H1 (cell line): ENCODE results near the gene GKAP1. TPM values are rescaled to one million over a fixed set of nuclear protein-coding genes. Genes with fewer than 3 reads are reported as not detected.

Experiments
- CTCF ChIA-PET: fragments of 300-600 bp; sonication (Branson Sonifier 250); formaldehyde crosslinking; loops from one replicate; lab custom pipeline; 2021; ENCODE audit not compliant: partially characterized antibody; lab: Charles Lee
- POLR2A ChIA-PET: fragments of 300-600 bp; sonication (Branson Sonifier 250); formaldehyde crosslinking; loops from one replicate; lab custom pipeline; 2021; ENCODE audit warnings: inconsistent platforms; ENCODE audit not compliant: partially characterized antibody; lab: Charles Lee
- DNase-seq, 2 experiments: peaks; one replicate each; pipeline versions ENCODE4 v3.0.0 to v3.0.0-alpha.2; 2010 to 2022; ENCODE audit warnings: low spot score in 2 of 2, low read depth in 1 of 2, mixed read lengths in 1 of 2
- FAIRE-seq: peaks from 2 replicates; lab custom pipeline; 2011; peaks lifted over from hg19 to GRCh38; lab: Jason Lieb, UNC
- H2AFZ ChIP-seq: 2 replicates; pipeline ENCODE4 v1.8.1; 2012; ENCODE audit warnings: low read length, inconsistent platforms
- H2AK5ac ChIP-seq: 2 replicates; pipeline ENCODE4 v1.6.1; 2013; ENCODE audit warnings: low read depth, low read length
- H2BK120ac ChIP-seq: replicated peaks from 2 replicates; pipeline ENCODE3; 2013; ENCODE audit warnings: low read depth, low read length, inconsistent platforms
- H2BK12ac ChIP-seq: 2 replicates; pipeline ENCODE4 v1.6.1; 2013; ENCODE audit warnings: low read depth, low read length
- H2BK15ac ChIP-seq: 2 replicates; pipeline ENCODE4 v1.6.1; 2013; ENCODE audit warnings: low read length
- H2BK20ac ChIP-seq: 2 replicates; pipeline ENCODE4 v1.6.1; 2013; ENCODE audit warnings: low read length
- H2BK5ac ChIP-seq: 2 replicates; pipeline ENCODE4 v1.6.1; 2013; ENCODE audit warnings: low read depth, low read length
- H3K14ac ChIP-seq: 2 replicates; pipeline ENCODE4 v1.6.1; 2013; ENCODE audit warnings: inconsistent platforms; ENCODE audit not compliant: insufficient read length
- H3K18ac ChIP-seq: 2 replicates; pipeline ENCODE4 v1.6.1; 2013; ENCODE audit warnings: low read length; ENCODE audit errors: extremely low read depth
- H3K23ac ChIP-seq: 2 replicates; pipeline ENCODE4 v1.6.1; 2013; ENCODE audit warnings: inconsistent platforms; ENCODE audit not compliant: insufficient read length
- H3K23me2 ChIP-seq: 2 replicates; pipeline ENCODE4 v1.6.1; 2013; ENCODE audit warnings: low read depth, low read length
- H3K27ac ChIP-seq: 2 replicates; pipeline ENCODE4 v1.6.1; 2011; ENCODE audit warnings: low read depth, low read length, inconsistent platforms
- H3K27me3 ChIP-seq, 4 experiments: replicated peaks in 1 of 4; 1 replicate in 1 of 4; 2 replicates in 3 of 4; pipeline versions ENCODE4 v1.6.1 to v1.8.1; 2011 to 2013; ENCODE audit warnings: low read length in 3 of 4, mild to moderate bottlenecking in 3 of 4, inconsistent platforms in 2 of 4, mixed read lengths in 2 of 4, moderate library complexity in 1 of 4; ENCODE audit not compliant: control insufficient read depth in 3 of 4, insufficient read depth in 3 of 4; ENCODE audit errors: extremely low read depth in 1 of 4
- H3K36me3 ChIP-seq, 4 experiments: 2 replicates each; pipeline versions ENCODE4 v1.6.1 to v1.8.1; 2011 to 2013; ENCODE audit warnings: mild to moderate bottlenecking in 4 of 4, low read length in 3 of 4, moderate library complexity in 2 of 4, control low read depth in 1 of 4, inconsistent platforms in 1 of 4; ENCODE audit not compliant: insufficient read depth in 4 of 4, control insufficient read depth in 2 of 4
- H3K4ac ChIP-seq: replicated peaks from 2 replicates; pipeline ENCODE3; 2013; ENCODE audit warnings: low read length, low read depth, mixed read lengths, inconsistent platforms; ENCODE audit not compliant: insufficient read length
- H3K4me1 ChIP-seq, 4 experiments: replicated peaks in 1 of 4; 1 replicate in 1 of 4; 2 replicates in 3 of 4; pipeline versions ENCODE4 v1.6.1 to v1.8.1; 2011 to 2013; ENCODE audit warnings: low read length in 3 of 4, inconsistent platforms in 2 of 4, mixed read lengths in 1 of 4; ENCODE audit not compliant: insufficient read depth in 4 of 4, control insufficient read depth in 3 of 4
- H3K4me2 ChIP-seq, 2 experiments: 2 replicates each; pipeline versions ENCODE4 v1.6.1 to v1.8.1; 2011 to 2013; ENCODE audit warnings: low read depth in 2 of 2, low read length in 2 of 2, control low read depth in 1 of 2, inconsistent platforms in 1 of 2, mild to moderate bottlenecking in 1 of 2; ENCODE audit not compliant: insufficient read depth in 1 of 2
- H3K4me3 ChIP-seq, 4 experiments: fragments of 200-600, 300-600 bp in 1 of 4; sonication (generic), shearing (Covaris generic), sonication (Bioruptor Twin) in 1 of 4; 2 replicates each; pipeline versions ENCODE4 v1.5.1 to v1.8.1; 2011 to 2016; ENCODE audit warnings: low read length in 4 of 4, low read depth in 3 of 4, control low read depth in 2 of 4, inconsistent platforms in 2 of 4, mild to moderate bottlenecking in 2 of 4, mixed read lengths in 1 of 4, moderate library complexity in 1 of 4; ENCODE audit not compliant: insufficient read depth in 2 of 4; ENCODE audit errors: extremely low read depth in 1 of 4
- H3K56ac ChIP-seq: replicated peaks from 2 replicates; pipeline ENCODE3; 2013; ENCODE audit warnings: low read depth, mild to moderate bottlenecking, mixed read lengths, low read length, inconsistent platforms; ENCODE audit not compliant: insufficient read length
- H3K79me1 ChIP-seq: 2 replicates; pipeline ENCODE4 v1.6.1; 2013; ENCODE audit warnings: low read depth, low read length, control low read depth
- H3K79me2 ChIP-seq, 2 experiments: 2 replicates each; pipeline versions ENCODE4 v1.6.1 to v1.8.1; 2012 to 2013; ENCODE audit warnings: low read length in 2 of 2, mild to moderate bottlenecking in 2 of 2, inconsistent platforms in 1 of 2; ENCODE audit not compliant: insufficient read depth in 2 of 2, control insufficient read depth in 1 of 2
- H3K9ac ChIP-seq, 4 experiments: replicated peaks in 1 of 4; 1 replicate in 1 of 4; 2 replicates in 3 of 4; pipeline versions ENCODE4 v1.6.1 to v1.8.1; 2011 to 2013; ENCODE audit warnings: low read depth in 3 of 4, low read length in 3 of 4, control low read depth in 2 of 4, mild to moderate bottlenecking in 2 of 4, moderate library complexity in 2 of 4, inconsistent platforms in 1 of 4; ENCODE audit errors: extremely low read depth in 1 of 4
- H3K9me3 ChIP-seq, 2 experiments: 2 replicates each; pipeline versions ENCODE4 v1.6.1 to v1.8.1; 2012 to 2013; ENCODE audit warnings: mild to moderate bottlenecking in 2 of 2, moderate library complexity in 2 of 2, control low read depth in 1 of 2, inconsistent platforms in 1 of 2, low read depth in 1 of 2, low read length in 1 of 2, mixed read lengths in 1 of 2; ENCODE audit not compliant: insufficient read depth in 2 of 2
- H4K20me1 ChIP-seq, 2 experiments: replicated peaks in 1 of 2; 2 replicates each; pipeline versions ENCODE3 to v1.8.1; 2011 to 2013; ENCODE audit warnings: inconsistent platforms in 2 of 2, low read length in 2 of 2, mild to moderate bottlenecking in 1 of 2; ENCODE audit not compliant: insufficient read depth in 2 of 2, control insufficient read depth in 1 of 2
- H4K5ac ChIP-seq: 2 replicates; pipeline ENCODE4 v1.6.1; 2013; ENCODE audit warnings: low read length, low read depth, mixed read lengths, inconsistent platforms; ENCODE audit not compliant: insufficient read length
- H4K8ac ChIP-seq: 2 replicates; pipeline ENCODE4 v1.8.0; 2013; ENCODE audit warnings: mild to moderate bottlenecking, moderate library complexity, low read length, inconsistent platforms; ENCODE audit not compliant: insufficient read depth; ENCODE audit errors: extremely low read depth
- H4K91ac ChIP-seq: replicated peaks from 2 replicates; pipeline ENCODE3; 2013; ENCODE audit warnings: low read length, mixed read lengths, inconsistent platforms; ENCODE audit not compliant: insufficient read length
- EGR1 ChIP-seq: IDR thresholded peaks from 2 replicates; pipeline ENCODE4 v1.6.1; 2011; ENCODE audit warnings: low read depth, low read length, borderline replicate concordance
- EP300 ChIP-seq, 2 experiments: IDR thresholded peaks; 1 replicate in 1 of 2; 2 replicates in 1 of 2; pipeline ENCODE4 v1.6.1; 2011 to 2012; ENCODE audit warnings: low read depth in 2 of 2, low read length in 2 of 2, mild to moderate bottlenecking in 2 of 2, borderline replicate concordance in 1 of 2, inconsistent platforms in 1 of 2, moderate library complexity in 1 of 2
- FOSL1 ChIP-seq: IDR thresholded peaks from 2 replicates; pipeline ENCODE4 v1.6.1; 2011; ENCODE audit warnings: mild to moderate bottlenecking, low read depth, low read length, moderate library complexity; ENCODE audit not compliant: insufficient read depth
- HDAC2 ChIP-seq, 2 experiments: fragments of 300-600 bp in 1 of 2; sonication (generic) in 1 of 2; IDR thresholded peaks; 2 replicates each; pipeline ENCODE4 v1.6.1; 2011 to 2012; ENCODE audit warnings: low read depth in 2 of 2, low read length in 2 of 2, mild to moderate bottlenecking in 2 of 2, moderate library complexity in 2 of 2, borderline replicate concordance in 1 of 2, inconsistent platforms in 1 of 2
- MAFK ChIP-seq: IDR thresholded peaks from 2 replicates; pipeline ENCODE4 v1.6.1; 2012; ENCODE audit warnings: low read depth, mild to moderate bottlenecking, improper control_type of control experiment, low read length
- NANOG ChIP-seq: IDR thresholded peaks from 2 replicates; pipeline ENCODE4 v1.6.1; 2011; ENCODE audit warnings: low read length, low read depth, mild to moderate bottlenecking, inconsistent platforms; ENCODE audit not compliant: insufficient read depth, poor library complexity, severe bottlenecking
- NRF1 ChIP-seq: IDR thresholded peaks from 2 replicates; pipeline ENCODE4 v1.6.1; 2011; ENCODE audit warnings: mild to moderate bottlenecking, low read depth, low read length, improper control_type of control experiment
- POU5F1 ChIP-seq: IDR thresholded peaks from 2 replicates; pipeline ENCODE4 v1.6.1; 2011; ENCODE audit warnings: low read depth, mild to moderate bottlenecking, low read length, moderate library complexity
- RNF2 ChIP-seq: fragments of 200-900, 300-1000 bp; sonication (generic); IDR thresholded peaks from 2 replicates; pipeline ENCODE4 v1.7.1; 2016; ENCODE audit warnings: borderline replicate concordance, low read depth, mild to moderate bottlenecking, antibody characterized with exemption, low read length; ENCODE audit not compliant: poor library complexity, severe bottlenecking; ENCODE audit errors: missing control alignments
- SIRT6 ChIP-seq: IDR thresholded peaks from one replicate; pipeline ENCODE4 v1.7.1; 2012; ENCODE audit warnings: low read length, inconsistent platforms
- SIX5 ChIP-seq: IDR thresholded peaks from 2 replicates; pipeline ENCODE4 v1.6.1; 2011; ENCODE audit warnings: mild to moderate bottlenecking, low read depth, low read length
- SP1 ChIP-seq: IDR thresholded peaks from 2 replicates; pipeline ENCODE4 v1.6.1; 2011; ENCODE audit warnings: low read depth, low read length
- SRF ChIP-seq: IDR thresholded peaks from 2 replicates; pipeline ENCODE4 v1.6.1; 2011; ENCODE audit warnings: mild to moderate bottlenecking, low read depth, low read length, moderate library complexity
- TBP ChIP-seq: IDR thresholded peaks from 2 replicates; pipeline ENCODE4 v1.6.1; 2011; ENCODE audit warnings: low read depth, low read length, improper control_type of control experiment
- YY1 ChIP-seq: IDR thresholded peaks from 2 replicates; pipeline ENCODE4 v1.6.1; 2011; ENCODE audit warnings: low read depth, mild to moderate bottlenecking, low read length
- polyA plus RNA-seq, 7 experiments: library from polyadenylated mRNA; depleted of rRNA in 3 of 7; stranded (reverse) in 5 of 7; unstranded in 2 of 7; fragments of >200 nt in 5 of 7; fragments of 200-250 nt in 2 of 7; gene quantifications; 1 replicate in 5 of 7; 2 replicates in 1 of 7; 4 replicates in 1 of 7; pipeline versions ENCODE4 v1.2.1 to v1.2.3, GENCODE V29; 2011 to 2013; ENCODE audit warnings: missing spikeins in 2 of 7, mixed read lengths in 2 of 7
- total RNA-seq: library from RNA; stranded (reverse); fragmentation: NEBNext Ultra II Directional; extraction: Animal tissue kit (Norgen Biotek cat#: 25700); gene quantifications from 2 replicates; pipeline ENCODE4 v1.2.1, GENCODE V29; 2021

Gene GKAP1
- total and polyA plus RNA-seq, 2 of the 8 experiments (the other 6 are each of a cell fraction or from before 2014, with no cell fraction given), result 0.97 to 5.3 TPM

DNA sequence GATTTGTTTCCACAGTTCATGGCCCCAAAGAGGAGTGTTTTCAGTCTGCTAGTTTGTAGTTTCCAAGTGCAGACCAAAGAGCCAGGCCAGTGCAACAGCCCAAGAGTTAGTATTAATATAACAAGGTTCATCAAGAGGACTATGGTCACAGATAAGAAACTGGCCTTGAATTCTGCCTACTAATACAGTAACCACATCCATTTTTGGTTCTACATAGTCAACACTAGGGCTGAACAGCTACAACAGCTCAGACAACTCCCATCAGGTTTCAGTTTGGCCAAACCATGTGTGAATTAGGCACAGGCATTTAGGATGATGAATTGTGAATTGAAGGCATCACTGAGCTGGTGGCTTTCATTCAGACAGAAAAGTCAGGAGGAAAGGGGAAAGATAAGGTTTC lies 96.1 kb downstream of the GKAP1 start:
- Histone ChIP-seq H2BK5ac (no peak overlapping the region), H4K5ac (no peak overlapping the region), H4K20me1 (no peaks in the 10 kb centered on the region), H2AK5ac (no peak overlapping the region), H2AFZ (no peak overlapping the region), H3K9me3 (peaks cover 0 to 4% of the 10 kb centered on the region in 2 experiments; a peak in 1 of 4 replicates), H3K27me3 (no peaks in the 10 kb centered on the region), H3K4ac (no peak overlapping the region), H3K27ac (no peak overlapping the region), H4K8ac (no peak overlapping the region), H3K23ac (no peak overlapping the region), H3K4me1 (no peaks in the 10 kb centered on the region), H3K79me2 (no peaks in the 10 kb centered on the region), H3K9ac (no peak overlapping the region), H3K56ac (no peak overlapping the region), H2BK12ac (no peak overlapping the region), H2BK120ac (no peak overlapping the region), H3K23me2 (no peaks in the 10 kb centered on the region), H3K4me2 (no peak overlapping the region)
- DNase-seq (no peak), FAIRE-seq (no peak)
- CTCF ChIA-PET, result no interaction called here
- POLR2A ChIA-PET, result interaction anchor here (1.6 kb wide), 1 partner anchor 14 kb away, joined by 8 read pairs; the partner anchor contains the start of gene UBQLN1
- TF ChIP-seq YY1, result no peak
- TF ChIP-seq SRF, result no peak
- TF ChIP-seq SIRT6, result no peak
- TF ChIP-seq SP1, result no peak
- no peak for TF ChIP-seq EP300 (IDR thresholded peaks at IDR 0.05; ENCODE audit: borderline replicate concordance in 1 of 2, low read depth in 2 of 2, low read length in 2 of 2)
- TF ChIP-seq NANOG, result no peak
- no peak for TF ChIP-seq MAFK
- TF ChIP-seq TBP, result no peak
- no peak for TF ChIP-seq POU5F1
- no peak for TF ChIP-seq NRF1
- no peak for TF ChIP-seq SIX5
- no peak for TF ChIP-seq EGR1
- no peak for TF ChIP-seq FOSL1
- no peak for TF ChIP-seq RNF2
- no peak for TF ChIP-seq HDAC2 (IDR thresholded peaks at IDR 0.05; ENCODE audit: borderline replicate concordance in 1 of 2, low read depth in 2 of 2, low read length in 2 of 2)
- TF ChIP-seq, all 59 proteins: peak for 0
- no peak overlapping the region for H2BK20ac ChIP-seq
- H4K91ac ChIP-seq, result no peak overlapping the region
- no peaks in the 10 kb centered on the region for H3K79me1 ChIP-seq
- no peak overlapping the region for H3K18ac ChIP-seq
- no peaks in the 10 kb centered on the region for H3K36me3 ChIP-seq
- H2BK15ac ChIP-seq, result no peak overlapping the region
- H3K4me3 ChIP-seq, result no peak overlapping the region
- no peak overlapping the region for H3K14ac ChIP-seq
